Muscle layer of colon (tissue), 2 donors: ENCODE results near the gene FOXP2.

Source experiments
- H3K27ac ChIP-seq: one replicate; pipeline ENCODE4 v1.7.0; 2013; ENCODE audit warnings: low read depth, mild to moderate bottlenecking, low read length, moderate library complexity
- H3K27me3 ChIP-seq, 2 donors: one replicate each; pipeline ENCODE4 v1.7.0; 2013; ENCODE audit warnings: low read length in 2 of 2, mild to moderate bottlenecking in 2 of 2; ENCODE audit not compliant: insufficient read depth in 2 of 2, control insufficient read depth in 1 of 2
- H3K36me3 ChIP-seq: one replicate; pipeline ENCODE4 v1.7.0; 2013; ENCODE audit warnings: mild to moderate bottlenecking, low read length; ENCODE audit not compliant: insufficient read depth
- H3K4me1 ChIP-seq: one replicate; pipeline ENCODE4 v1.7.0; 2013; ENCODE audit warnings: mild to moderate bottlenecking, low read length; ENCODE audit not compliant: insufficient read depth
- H3K4me3 ChIP-seq, 2 donors: one replicate each; pipeline ENCODE4 v1.7.0; 2013; ENCODE audit warnings: low read length in 2 of 2, low read depth in 1 of 2, mild to moderate bottlenecking in 1 of 2, moderate library complexity in 1 of 2
- H3K9ac ChIP-seq: one replicate; pipeline ENCODE4 v1.7.0; 2013; ENCODE audit warnings: low read length
- H3K9me3 ChIP-seq: one replicate; pipeline ENCODE4 v1.7.0; 2013; ENCODE audit warnings: mild to moderate bottlenecking, low read length
- donor health status: abdominal sarcoma.
- donor health status: Adenocarcinoma of cecum.

FOXP2 gene

DNA sequence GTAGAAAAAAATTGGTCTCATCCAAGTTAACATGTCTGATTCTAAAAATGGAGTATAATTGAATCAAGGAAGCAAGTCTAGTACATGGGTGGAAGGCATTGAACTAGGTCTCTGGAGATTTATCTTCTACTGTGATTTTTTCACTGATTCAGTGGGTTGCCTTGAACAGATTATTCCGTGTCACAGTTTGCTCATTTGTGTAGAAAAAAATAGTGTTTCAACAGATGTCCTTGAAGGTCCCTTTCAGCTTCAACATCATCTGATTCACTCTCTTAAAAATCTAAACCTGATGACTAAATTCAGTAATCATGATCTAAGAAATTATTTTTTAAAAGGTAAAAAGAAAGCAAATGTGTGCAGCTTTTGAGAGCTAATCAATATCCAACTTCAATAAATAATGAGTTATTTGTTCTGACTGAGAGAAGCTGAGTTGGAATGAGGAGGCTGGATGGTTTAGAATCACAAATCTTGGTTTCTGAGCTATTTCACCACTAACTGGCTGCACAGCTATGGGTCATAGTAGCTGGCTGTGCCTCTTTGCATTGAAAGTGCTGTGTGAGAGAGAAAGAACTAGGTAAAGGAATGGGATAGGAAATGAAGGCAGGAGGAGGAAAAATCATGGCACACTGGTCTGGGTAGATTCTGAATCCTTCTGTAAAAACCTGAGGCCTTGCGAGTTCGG is 285.8 kb downstream of the FOXP2 start:
- Histone ChIP-seq H3K36me3 (no peaks in the 10 kb centered on the region), H3K9ac (no peak overlapping the region), H3K27ac (no peak overlapping the region), H3K27me3 (no peaks in the 10 kb centered on the region), H3K4me3 (no peak overlapping the region), H3K9me3 (no peaks in the 10 kb centered on the region), H3K4me1 (no peaks in the 10 kb centered on the region)

DNA sequence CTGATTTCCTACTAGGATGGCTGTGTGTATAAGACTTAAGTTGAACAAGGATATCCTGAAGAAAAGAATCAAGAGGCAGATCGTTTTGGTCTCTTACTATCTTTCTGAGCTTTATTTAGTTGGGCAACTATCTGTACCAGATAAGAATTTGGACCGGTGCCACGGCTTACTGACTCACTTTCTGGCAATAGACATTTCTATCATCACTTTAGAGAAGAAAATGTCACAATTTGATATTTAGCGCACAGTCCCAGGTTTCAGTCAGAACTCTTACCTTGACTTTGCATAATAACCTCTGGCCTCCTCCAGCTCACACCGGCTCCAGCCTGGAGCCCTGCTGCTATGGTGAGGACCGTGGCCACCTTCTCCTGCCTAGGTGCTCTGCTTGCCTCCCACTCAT is 289.1 kb downstream of the FOXP2 start:
- Histone ChIP-seq H3K4me3 (no peak overlapping the region), H3K27ac (no peak overlapping the region), H3K9me3 (no peaks in the 10 kb centered on the region), H3K27me3 (no peaks in the 10 kb centered on the region), H3K36me3 (no peaks in the 10 kb centered on the region), H3K4me1 (no peaks in the 10 kb centered on the region), H3K9ac (no peak overlapping the region)

DNA sequence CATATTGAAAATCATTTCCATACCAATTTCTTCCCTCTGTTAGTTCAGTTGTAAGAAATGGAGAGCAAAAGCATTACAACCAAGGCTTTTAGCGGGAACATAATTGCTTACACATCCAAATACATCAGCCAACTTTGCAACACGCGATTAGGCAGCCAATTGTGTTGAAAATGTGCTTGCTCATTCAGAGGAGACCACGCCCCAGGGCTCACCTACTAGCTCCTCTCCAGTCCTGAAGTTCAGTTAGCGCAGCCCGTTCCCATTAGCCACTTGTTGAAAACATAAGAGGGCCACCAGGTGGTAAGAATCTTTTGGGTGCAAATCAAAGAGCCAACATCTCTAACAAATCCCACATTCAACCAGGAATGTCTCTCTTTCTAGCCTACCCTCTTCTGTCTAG is 294.0 kb downstream of the FOXP2 start:
- Histone ChIP-seq H3K27me3 (no peaks in the 10 kb centered on the region), H3K4me3 (no peak overlapping the region), H3K9ac (no peak overlapping the region), H3K9me3 (no peaks in the 10 kb centered on the region), H3K4me1 (no peaks in the 10 kb centered on the region), H3K27ac (no peak overlapping the region), H3K36me3 (no peaks in the 10 kb centered on the region)

DNA sequence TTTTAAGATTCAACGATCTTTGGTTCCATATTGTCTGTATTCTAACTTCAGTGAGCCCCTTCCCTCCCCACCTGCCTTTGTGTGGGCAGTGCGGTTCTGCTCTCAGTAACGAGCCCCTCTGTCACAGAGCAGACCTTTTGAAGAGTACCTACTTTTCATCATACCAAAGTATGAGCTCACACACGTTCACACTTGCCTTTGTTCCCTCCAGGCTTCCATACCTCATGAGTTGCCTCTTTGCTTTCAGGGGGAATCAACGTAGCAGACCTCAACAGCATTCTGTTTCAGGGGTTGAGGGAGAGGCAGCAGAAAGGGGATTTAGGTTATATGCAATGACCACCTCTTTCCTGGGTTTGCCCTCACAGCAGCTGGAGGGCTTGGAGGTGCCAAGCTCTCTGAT is 295.9 kb downstream of the FOXP2 start:
- Histone ChIP-seq H3K4me1 (no peaks in the 10 kb centered on the region), H3K27ac (no peak overlapping the region), H3K9ac (no peak overlapping the region), H3K27me3 (no peaks in the 10 kb centered on the region), H3K4me3 (no peak overlapping the region), H3K9me3 (no peaks in the 10 kb centered on the region), H3K36me3 (no peaks in the 10 kb centered on the region)

DNA sequence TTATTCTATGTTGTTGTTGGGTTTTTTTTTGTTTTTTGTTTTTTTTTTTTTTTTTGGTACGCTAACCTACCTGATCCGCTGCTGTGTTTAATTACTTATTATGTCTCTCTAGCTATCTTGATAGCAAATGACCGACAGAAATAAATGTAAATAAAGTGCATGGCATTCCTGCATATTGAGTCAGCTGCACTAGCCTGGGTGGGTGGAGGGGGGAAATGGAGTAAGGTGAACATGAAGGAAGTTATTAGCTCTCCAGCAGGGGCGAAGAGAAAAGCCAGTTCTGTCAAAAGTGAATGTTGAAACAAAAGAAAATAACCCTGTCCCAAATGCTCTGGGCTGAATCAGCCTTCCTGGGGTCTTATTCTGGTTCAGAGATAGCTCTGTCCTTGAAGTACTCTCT is 296.6 kb downstream of the FOXP2 start:
- Histone ChIP-seq H3K4me3 (no peak overlapping the region), H3K9me3 (no peaks in the 10 kb centered on the region), H3K27ac (no peak overlapping the region), H3K27me3 (no peaks in the 10 kb centered on the region), H3K36me3 (no peaks in the 10 kb centered on the region), H3K9ac (no peak overlapping the region), H3K4me1 (no peaks in the 10 kb centered on the region)

DNA sequence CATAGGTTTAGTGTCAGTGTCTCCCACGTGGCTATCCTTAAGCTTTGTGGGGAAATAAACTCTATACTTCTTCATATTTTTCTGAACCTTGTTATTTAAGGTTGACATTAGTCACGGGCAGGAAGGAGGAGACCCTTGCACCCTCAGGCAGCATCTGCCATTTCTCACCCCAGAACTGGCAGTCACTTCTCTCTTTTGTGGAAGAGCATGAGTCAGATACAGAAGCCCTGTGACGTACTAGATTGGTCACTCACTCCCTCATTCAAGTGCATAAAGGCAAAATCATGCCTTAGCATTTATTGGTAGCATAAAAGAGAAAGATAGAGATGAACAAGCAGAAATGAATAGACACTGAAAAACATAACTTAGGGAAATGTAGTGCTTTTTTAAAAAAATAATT is 301.3 kb downstream of the FOXP2 start:
- no peak overlapping the region for H3K4me3 ChIP-seq
- H3K36me3 ChIP-seq = no peaks in the 10 kb centered on the region
- no peaks in the 10 kb centered on the region for H3K27me3 ChIP-seq
- no peaks in the 10 kb centered on the region for H3K9me3 ChIP-seq
- H3K9ac ChIP-seq = no peak overlapping the region
- H3K27ac ChIP-seq = no peak overlapping the region
- H3K4me1 ChIP-seq = no peaks in the 10 kb centered on the region

DNA sequence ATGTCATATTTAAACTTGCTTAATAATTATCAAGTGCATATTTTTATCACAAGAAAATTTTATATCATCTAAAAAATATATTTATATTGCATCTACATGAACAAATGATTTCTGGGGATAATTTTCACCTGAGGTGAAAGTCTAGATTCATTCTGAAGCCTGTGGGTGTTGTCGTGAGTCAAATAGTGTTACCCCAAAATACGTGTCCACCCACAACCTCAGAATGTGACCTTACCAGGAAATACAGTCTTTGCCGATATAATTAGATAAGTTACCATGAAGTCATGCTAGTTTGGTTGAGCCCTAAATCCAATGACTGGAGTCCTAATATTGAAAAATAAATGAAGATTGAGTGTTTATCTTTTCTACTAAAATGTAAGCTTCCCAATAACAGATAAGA is 304.2 kb downstream of the FOXP2 start:
- Histone ChIP-seq H3K4me1 (no peaks in the 10 kb centered on the region), H3K4me3 (no peak overlapping the region), H3K27me3 (no peaks in the 10 kb centered on the region), H3K36me3 (no peaks in the 10 kb centered on the region), H3K9ac (no peak overlapping the region), H3K27ac (no peak overlapping the region), H3K9me3 (no peaks in the 10 kb centered on the region)

DNA sequence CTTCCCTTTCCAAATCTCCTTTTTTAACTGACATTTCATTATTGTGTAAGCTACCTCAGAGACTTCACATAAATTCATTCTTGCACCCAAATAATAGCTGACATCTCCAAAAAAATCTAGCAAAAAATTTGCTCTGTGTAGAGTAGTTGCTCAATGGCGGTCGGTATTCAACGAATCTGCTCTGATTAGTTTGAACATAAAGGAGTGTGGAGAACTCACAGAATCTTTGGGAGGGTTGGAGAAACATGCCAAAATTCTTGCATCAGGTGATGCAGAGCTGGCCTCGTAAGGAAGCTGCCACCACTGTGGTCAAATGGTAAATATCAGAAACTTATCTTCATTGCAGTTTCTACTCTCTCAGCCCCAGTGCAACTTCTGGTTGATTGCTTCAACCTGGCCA is 306.1 kb downstream of the FOXP2 start:
- Histone ChIP-seq H3K9me3 (no peaks in the 10 kb centered on the region), H3K27ac (no peak overlapping the region), H3K36me3 (no peaks in the 10 kb centered on the region), H3K27me3 (no peaks in the 10 kb centered on the region), H3K4me3 (no peak overlapping the region), H3K4me1 (no peaks in the 10 kb centered on the region), H3K9ac (no peak overlapping the region)

DNA sequence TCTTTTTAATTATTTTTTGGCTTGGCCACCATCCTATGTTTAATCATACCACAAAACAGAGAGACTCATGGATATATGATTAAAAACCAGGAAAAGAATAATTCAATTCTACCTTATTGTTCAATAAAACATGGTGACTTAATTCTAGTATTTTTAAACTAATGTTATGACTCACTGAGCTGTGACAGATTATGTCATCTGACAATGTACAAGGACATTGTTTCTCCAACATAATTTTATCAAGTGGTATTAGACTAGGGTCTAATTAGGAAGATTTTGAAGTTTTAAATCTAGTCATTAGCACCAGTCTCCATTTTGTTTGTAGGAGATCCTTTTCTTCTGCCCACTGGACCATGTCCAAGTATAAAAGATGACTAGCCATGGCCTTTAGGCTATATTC is 307.9 kb downstream of the FOXP2 start:
- Histone ChIP-seq H3K9me3 (no peaks in the 10 kb centered on the region), H3K36me3 (no peaks in the 10 kb centered on the region), H3K4me1 (no peaks in the 10 kb centered on the region), H3K27me3 (no peaks in the 10 kb centered on the region), H3K9ac (no peak overlapping the region), H3K4me3 (no peak overlapping the region), H3K27ac (no peak overlapping the region)

DNA sequence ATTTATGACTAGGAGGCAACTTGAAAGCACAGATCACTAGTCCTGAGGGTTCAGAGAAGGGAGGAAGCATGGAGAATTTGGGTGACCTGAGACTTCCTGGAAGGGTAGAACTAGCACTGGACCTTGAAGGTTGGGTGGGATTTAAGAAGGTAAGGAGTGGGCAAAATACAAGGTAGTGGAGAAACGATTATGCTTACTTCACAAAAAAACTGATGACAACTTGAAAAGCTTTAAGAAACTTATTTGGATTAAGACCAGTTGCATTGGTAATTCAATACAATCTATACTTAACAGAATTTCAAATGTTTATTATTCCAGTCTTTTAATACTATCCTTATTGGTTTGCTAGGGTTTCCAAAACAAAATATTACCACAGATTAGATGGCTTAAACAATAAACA is 308.7 kb downstream of the FOXP2 start:
- no peaks in the 10 kb centered on the region for H3K9me3 ChIP-seq
- no peaks in the 10 kb centered on the region for H3K4me1 ChIP-seq
- no peak overlapping the region for H3K4me3 ChIP-seq
- H3K9ac ChIP-seq = no peak overlapping the region
- no peaks in the 10 kb centered on the region for H3K36me3 ChIP-seq
- H3K27ac ChIP-seq = no peak overlapping the region
- H3K27me3 ChIP-seq = no peaks in the 10 kb centered on the region

DNA sequence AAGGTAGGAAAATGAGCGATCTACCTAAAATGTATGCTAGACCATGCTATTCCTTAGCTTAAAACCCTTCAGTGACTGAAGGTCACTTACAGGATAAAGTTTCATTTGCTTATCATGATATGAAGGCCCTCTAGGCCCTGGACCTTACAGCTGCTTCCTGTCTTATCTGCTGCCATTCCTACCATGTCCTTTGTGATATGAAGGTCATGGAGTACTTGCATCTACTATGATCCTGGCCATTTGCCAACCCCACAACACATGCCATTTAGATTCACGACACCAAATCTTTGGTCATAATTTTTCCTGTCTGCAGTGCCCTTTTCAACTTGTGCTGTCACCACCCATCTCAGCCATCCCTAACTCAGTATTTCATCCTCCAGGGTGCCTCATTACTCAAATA is 325.5 kb downstream of the FOXP2 start:
- Histone ChIP-seq H3K4me3 (no peak overlapping the region), H3K9me3 (no peaks in the 10 kb centered on the region), H3K4me1 (no peaks in the 10 kb centered on the region)

DNA sequence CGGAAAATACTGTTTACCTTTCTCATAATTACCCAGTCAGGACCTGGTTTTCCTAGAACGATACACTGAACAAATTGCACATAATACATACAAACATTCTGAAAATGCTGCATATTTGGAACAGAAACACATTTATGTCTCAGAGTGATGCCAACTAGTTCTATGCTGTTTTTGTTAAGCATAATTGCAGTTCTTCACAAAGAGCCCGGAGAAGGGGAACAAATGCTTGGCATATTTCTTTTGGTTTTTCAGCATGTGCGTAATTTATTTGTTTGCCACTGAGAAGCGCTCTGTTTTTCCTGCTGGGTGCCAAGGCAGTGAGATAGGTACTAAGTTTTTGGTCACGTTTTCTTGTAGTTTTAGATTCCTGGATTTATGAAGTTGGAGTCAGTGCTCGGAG is 326.3 kb downstream of the FOXP2 start:
- Histone ChIP-seq H3K4me3 (no peak overlapping the region), H3K9ac (no peak overlapping the region)

More for the DNA sequence above, 325.5 kb downstream of the FOXP2 start:
- no peak overlapping the region for H3K9ac ChIP-seq
- no peak overlapping the region for H3K27ac ChIP-seq
- no peaks in the 10 kb centered on the region for H3K36me3 ChIP-seq
- H3K27me3 ChIP-seq = no peaks in the 10 kb centered on the region

More for the DNA sequence above, 326.3 kb downstream of the FOXP2 start:
- no peaks in the 10 kb centered on the region for H3K9me3 ChIP-seq
- H3K27me3 ChIP-seq = no peaks in the 10 kb centered on the region
- H3K36me3 ChIP-seq = no peaks in the 10 kb centered on the region
- no peak overlapping the region for H3K27ac ChIP-seq
- no peaks in the 10 kb centered on the region for H3K4me1 ChIP-seq
